NK-92 treated with Interleukin-12 subunit alpha and Interleukin-12 subunit beta, amount 100 ng/mL, for 24 hours (cell line): Measurements from ENCODE around the gene CHCHD3.

Experiments
- DNase-seq: peaks from one replicate; lab custom pipeline; 2025; lab: John Stamatoyannopoulos, UW

The CHCHD3 gene

GRCh38 chr7:132773527-132773956, 308.3 kb downstream of the CHCHD3 start:
- no peak for DNase-seq

- DNase-seq, result no peak
Observed at GRCh38 chr7:132771301-132771730, 310.6 kb downstream of the CHCHD3 start.

- no peak for DNase-seq
Observed at GRCh38 chr7:132770055-132770454, 311.8 kb downstream of the CHCHD3 start.

GRCh38 chr7:132769280-132769679, 312.6 kb downstream of the CHCHD3 start:
- DNase-seq, result no peak

GRCh38 chr7:132768099-132768498, 313.8 kb downstream of the CHCHD3 start:
- DNase-seq, result no peak

- DNase-seq, result no peak
Observed at GRCh38 chr7:132767378-132767777, 314.5 kb downstream of the CHCHD3 start.

- DNase-seq, result no peak
Observed at GRCh38 chr7:132766660-132767059, 315.2 kb downstream of the CHCHD3 start.

GRCh38 chr7:132765861-132766260, 316.0 kb downstream of the CHCHD3 start:
- no peak for DNase-seq

- peak; percentile 17 for DNase-seq
Observed at GRCh38 chr7:132764762-132765161, 317.1 kb downstream of the CHCHD3 start.

GRCh38 chr7:132760866-132761265, 321.0 kb downstream of the CHCHD3 start:
- DNase-seq, result no peak

GRCh38 chr7:132760244-132760623, 321.7 kb downstream of the CHCHD3 start:
- DNase-seq, result no peak

- no peak for DNase-seq
Observed at GRCh38 chr7:132759482-132760243, 322.2 kb downstream of the CHCHD3 start.

GRCh38 chr7:132758986-132759385, 322.9 kb downstream of the CHCHD3 start:
- no peak for DNase-seq

GRCh38 chr7:132757783-132758182, 324.1 kb downstream of the CHCHD3 start:
- DNase-seq, result no peak

- DNase-seq, result no peak
Observed at GRCh38 chr7:132756484-132756990, 325.4 kb downstream of the CHCHD3 start.

- no peak for DNase-seq
Observed at GRCh38 chr7:132755538-132756483, 326.1 kb downstream of the CHCHD3 start.

- no peak for DNase-seq
Observed at GRCh38 chr7:132752431-132752830, 329.5 kb downstream of the CHCHD3 start.

GRCh38 chr7:132751244-132751647, 330.6 kb downstream of the CHCHD3 start:
- no peak for DNase-seq

- no peak for DNase-seq
Observed at GRCh38 chr7:132750530-132751217, 331.2 kb downstream of the CHCHD3 start.

- DNase-seq, result no peak
Observed at GRCh38 chr7:132750096-132750495, 331.8 kb downstream of the CHCHD3 start.

GRCh38 chr7:132745510-132745909, 336.4 kb downstream of the CHCHD3 start:
- DNase-seq, result no peak

- no peak for DNase-seq
Observed at GRCh38 chr7:132743974-132744373, 337.9 kb downstream of the CHCHD3 start.
